Measurements from ENCODE around the gene TENM3. TPM values are rescaled to one million over a fixed set of nuclear protein-coding genes. Genes with fewer than 3 reads are reported as not detected.

The TENM3 gene
- total and polyA plus RNA-seq, 2 of the 8 experiments (the other 6 are each of a cell fraction or from before 2014, with no cell fraction given): 36.9 to 69.3 TPM

DNA sequence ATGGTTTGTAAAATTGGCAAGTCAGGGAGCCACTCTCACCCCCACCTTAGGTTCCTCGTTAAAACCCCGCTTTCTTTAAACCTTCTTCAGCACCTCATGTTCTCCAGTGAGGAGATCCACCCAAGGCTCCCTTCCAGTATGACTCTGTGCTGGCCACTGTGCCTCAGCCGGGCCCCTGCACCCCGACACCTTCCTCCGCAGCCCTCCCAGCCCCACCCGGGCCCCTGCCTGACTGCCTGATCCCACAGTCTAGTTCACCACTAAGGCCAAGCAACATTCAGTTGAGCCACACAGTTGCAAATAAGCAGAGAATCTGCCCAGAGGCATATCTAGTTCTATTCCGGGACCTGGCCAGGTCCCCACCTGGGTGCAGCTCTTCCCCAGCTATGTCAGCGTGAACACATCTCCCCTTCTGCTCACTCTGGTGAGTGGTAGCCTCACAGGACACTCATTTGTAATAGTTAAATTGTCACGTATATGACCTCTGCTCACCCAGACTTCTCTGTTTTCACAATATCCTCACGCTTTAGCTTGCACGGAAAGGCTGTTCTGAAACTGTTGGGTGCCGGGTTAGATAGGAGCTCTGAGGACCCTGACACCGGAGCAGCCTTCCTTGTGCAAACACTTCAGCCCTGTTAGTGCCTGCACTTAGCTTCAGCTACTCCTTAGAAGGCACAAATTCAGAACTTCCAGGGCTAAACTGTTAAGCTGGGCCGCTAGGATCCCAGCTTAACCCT, 527.2 kb downstream of the TENM3 start (continued):
- no peak for TF ChIP-seq SIX5 (IDR thresholded peaks at IDR 0.05; ENCODE audit: low read depth, low read length)
- TF ChIP-seq TBP (IDR thresholded peaks at IDR 0.05; ENCODE audit: low read depth, low read length): no peak
- no peak for TF ChIP-seq NRF1 (IDR thresholded peaks at IDR 0.05; ENCODE audit: low read depth, low read length)
- TF ChIP-seq ZNF274 (IDR thresholded peaks at IDR 0.05; ENCODE audit: borderline replicate concordance, extremely low read depth, low read length): no peak
- TF ChIP-seq PHF8 (conservative IDR thresholded peaks at IDR 0.05; ENCODE audit: low read depth, low read length): no peak
- TF ChIP-seq TCF12 (IDR thresholded peaks at IDR 0.05; ENCODE audit: low read depth, low read length): no peak
